Body of pancreas (tissue), 4 donors: ENCODE results near the gene DNAH11.

Experiments used
- POLR2A ChIP-seq, 3 donors: fragments of 450-650 bp; IDR thresholded peaks; one replicate each; pipeline ENCODE4 v1.6.1; 2016; ENCODE audit warnings: antibody characterized with exemption in 3 of 3, mild to moderate bottlenecking in 2 of 3
- TF ChIP-seq, protein P1 (sequence below), 7 experiments: fragments of 450-650 bp in 4 of 7; fragments of 200-600 bp in 3 of 7; sonication (generic) in 3 of 7; IDR thresholded peaks; one replicate each; pipeline ENCODE4 v1.5.1; 2016 to 2019; ENCODE audit warnings: antibody characterized with exemption in 7 of 7

DNA sequence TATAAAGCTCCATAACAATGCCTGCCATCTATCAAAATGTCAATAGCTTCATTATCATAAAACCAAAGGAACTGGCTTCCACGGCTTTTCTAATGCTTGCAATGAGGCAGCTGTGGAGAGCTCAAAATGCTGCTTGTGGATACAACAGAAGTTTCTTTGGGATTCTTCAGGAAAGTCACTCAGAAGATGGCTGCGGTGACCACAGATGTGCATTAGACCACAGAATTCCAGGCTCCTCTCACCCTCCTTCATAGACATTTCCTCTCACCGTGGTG lies 325.7 kb downstream of the DNAH11 start:
- TF ChIP-seq, protein P1, sequence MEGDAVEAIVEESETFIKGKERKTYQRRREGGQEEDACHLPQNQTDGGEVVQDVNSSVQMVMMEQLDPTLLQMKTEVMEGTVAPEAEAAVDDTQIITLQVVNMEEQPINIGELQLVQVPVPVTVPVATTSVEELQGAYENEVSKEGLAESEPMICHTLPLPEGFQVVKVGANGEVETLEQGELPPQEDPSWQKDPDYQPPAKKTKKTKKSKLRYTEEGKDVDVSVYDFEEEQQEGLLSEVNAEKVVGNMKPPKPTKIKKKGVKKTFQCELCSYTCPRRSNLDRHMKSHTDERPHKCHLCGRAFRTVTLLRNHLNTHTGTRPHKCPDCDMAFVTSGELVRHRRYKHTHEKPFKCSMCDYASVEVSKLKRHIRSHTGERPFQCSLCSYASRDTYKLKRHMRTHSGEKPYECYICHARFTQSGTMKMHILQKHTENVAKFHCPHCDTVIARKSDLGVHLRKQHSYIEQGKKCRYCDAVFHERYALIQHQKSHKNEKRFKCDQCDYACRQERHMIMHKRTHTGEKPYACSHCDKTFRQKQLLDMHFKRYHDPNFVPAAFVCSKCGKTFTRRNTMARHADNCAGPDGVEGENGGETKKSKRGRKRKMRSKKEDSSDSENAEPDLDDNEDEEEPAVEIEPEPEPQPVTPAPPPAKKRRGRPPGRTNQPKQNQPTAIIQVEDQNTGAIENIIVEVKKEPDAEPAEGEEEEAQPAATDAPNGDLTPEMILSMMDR (IDR thresholded peaks at IDR 0.05) = no peak
- no peak for TF ChIP-seq POLR2A (IDR thresholded peaks at IDR 0.05)
